HCT116 (cell line): ENCODE measurements around the gene TBK1. TPM values are rescaled to one million over a fixed set of nuclear protein-coding genes. Genes with fewer than 3 reads are reported as not detected.

Experiments
- ATAC-seq: fragments of 200-7000 bp; cut with Tn5 transposase; 2 replicates; pipeline ENCODE4 v1.9.1; 2020; ENCODE audit warnings: mild to moderate bottlenecking, moderate library complexity
- BruUV-seq: library from RNA; stranded (reverse); fragments of 400-500 nt; replicated peaks from 2 replicates; lab custom pipeline; 2021; lab: Mats Ljungman, UMichigan
- CTCF ChIA-PET: fragments of 300-600 bp; sonication (Branson Sonifier 250); formaldehyde crosslinking; loops from one replicate; lab custom pipeline; 2021; ENCODE audit warnings: antibody characterized with exemption; lab: Charles Lee
- POLR2A ChIA-PET: fragments of 300-600, 350-600 bp; sonication (Branson Sonifier 250); formaldehyde crosslinking; loops from one replicate; lab custom pipeline; 2021; ENCODE audit warnings: antibody characterized with exemption; lab: Charles Lee
- RAD21 ChIA-PET, 2 experiments: fragments of 300-600 bp; sonication (Branson Sonifier 250); formaldehyde crosslinking; loops; one replicate each; lab custom pipeline; 2023; ENCODE audit warnings: low total read pairs in 2 of 2; ENCODE audit not compliant: uncharacterized antibody in 2 of 2, unreplicated experiment in 2 of 2, low non-redundant PET in 1 of 2; lab: Charles Lee
- DNase-seq: peaks from one replicate; pipeline ENCODE4 v3.0.0-alpha.2; 2010; ENCODE audit warnings: low read depth, low spot score
- H2AFZ ChIP-seq: fragments of 200-600 bp; shearing (Covaris generic), sonication (generic); 2 replicates; pipeline ENCODE4 v1.6.1; 2017; ENCODE audit warnings: low read depth, mixed run types, mixed read lengths, antibody characterized with exemption, low read length; ENCODE audit not compliant: poor library complexity, severe bottlenecking
- H3K27ac ChIP-seq: 2 replicates; pipeline ENCODE4 v1.5.1; 2012; ENCODE audit warnings: low read depth, low read length
- H3K27me3 ChIP-seq: fragments of 200-600 bp; sonication (generic); 2 replicates; pipeline ENCODE4 v1.6.1; 2016; ENCODE audit warnings: mixed run types, low read length, mixed read lengths; ENCODE audit not compliant: insufficient read depth
- H3K36me3 ChIP-seq, 2 experiments: fragments of 200-500 bp in 1 of 2; fragments of 200-600 bp in 1 of 2; sonication (Bioruptor generic) in 1 of 2; sonication (generic) in 1 of 2; 2 replicates each; pipeline versions ENCODE4 v1.5.1 to v1.6.1; 2014 to 2016; ENCODE audit warnings: low read length in 2 of 2, inconsistent platforms in 1 of 2, mixed read lengths in 1 of 2, mixed run types in 1 of 2; ENCODE audit not compliant: insufficient read depth in 2 of 2, control insufficient read depth in 1 of 2
- H3K4me1 ChIP-seq, 2 experiments: fragments of 200-600 bp in 1 of 2; sonication (generic) in 1 of 2; 2 replicates each; pipeline versions ENCODE4 v1.5.1 to v1.6.1; 2012 to 2017; ENCODE audit warnings: low read length in 2 of 2, inconsistent platforms in 1 of 2, mild to moderate bottlenecking in 1 of 2, mixed read lengths in 1 of 2, mixed run types in 1 of 2, moderate library complexity in 1 of 2; ENCODE audit not compliant: insufficient read depth in 2 of 2, control insufficient read depth in 1 of 2
- H3K4me2 ChIP-seq: fragments of 200-600 bp; sonication (generic); 2 replicates; pipeline ENCODE4 v1.6.1; 2017; ENCODE audit warnings: mixed run types, low read length, mixed read lengths
- H3K4me3 ChIP-seq, 2 experiments: fragments of 200-600 bp in 1 of 2; sonication (generic) in 1 of 2; replicated peaks in 1 of 2; 2 replicates each; pipeline ENCODE4 v1.5.1; 2011 to 2016; ENCODE audit warnings: low read length in 2 of 2, control low read depth in 1 of 2, low read depth in 1 of 2, mild to moderate bottlenecking in 1 of 2, mixed read lengths in 1 of 2, mixed run types in 1 of 2
- H3K79me2 ChIP-seq: fragments of 200-600 bp; sonication (generic); 2 replicates; pipeline ENCODE4 v1.6.1; 2017; ENCODE audit warnings: mild to moderate bottlenecking, mixed run types, low read length, moderate library complexity, mixed read lengths; ENCODE audit not compliant: insufficient read depth
- H3K9ac ChIP-seq: fragments of 200-600 bp; sonication (generic); 2 replicates; pipeline ENCODE4 v1.6.1; 2016; ENCODE audit warnings: low read length, mixed read lengths
- H3K9me2 ChIP-seq: fragments of 200-600 bp; sonication (generic), shearing (Covaris generic); 2 replicates; pipeline ENCODE4 v1.6.1; 2017; ENCODE audit warnings: mixed run types, mild to moderate bottlenecking, moderate library complexity; ENCODE audit not compliant: insufficient read depth
- H3K9me3 ChIP-seq, 2 experiments: fragments of 200-500 bp in 1 of 2; fragments of 200-600 bp in 1 of 2; sonication (Bioruptor generic) in 1 of 2; sonication (generic) in 1 of 2; 2 replicates each; pipeline ENCODE4 v1.6.1; 2014 to 2017; ENCODE audit warnings: low read length in 2 of 2, mixed read lengths in 2 of 2, inconsistent platforms in 1 of 2, low read depth in 1 of 2, mild to moderate bottlenecking in 1 of 2, mixed run types in 1 of 2, moderate library complexity in 1 of 2; ENCODE audit not compliant: control insufficient read depth in 1 of 2, insufficient read depth in 1 of 2
- H4K20me1 ChIP-seq: fragments of 200-600 bp; sonication (generic), shearing (Covaris generic); 2 replicates; pipeline ENCODE4 v1.6.1; 2017; ENCODE audit warnings: mixed run types, mild to moderate bottlenecking, moderate library complexity; ENCODE audit not compliant: insufficient read depth
- ATF3 ChIP-seq: IDR thresholded peaks from 2 replicates; pipeline ENCODE4 v1.6.1; 2012
- CBX3 ChIP-seq: IDR thresholded peaks from 2 replicates; pipeline ENCODE4 v1.6.1; 2012; ENCODE audit warnings: low read depth
- CTCF ChIP-seq, 3 experiments: fragments of 200-600 bp in 1 of 3; sonication (generic) in 1 of 3; IDR thresholded peaks in 2 of 3; conservative IDR thresholded peaks in 1 of 3; 2 replicates each; pipeline ENCODE4 v1.5.1; 2012 to 2017; ENCODE audit warnings: low read depth in 2 of 3, low read length in 2 of 3, antibody characterized with exemption in 1 of 3, borderline replicate concordance in 1 of 3, control low read depth in 1 of 3, mild to moderate bottlenecking in 1 of 3, mixed read lengths in 1 of 3, mixed run types in 1 of 3, moderate library complexity in 1 of 3; ENCODE audit not compliant: insufficient read depth in 1 of 3
- ELF1 ChIP-seq: IDR thresholded peaks from 2 replicates; pipeline ENCODE4 v1.6.1; 2012; ENCODE audit warnings: low read depth, borderline replicate concordance
- EZH2 ChIP-seq: fragments of 200-600 bp; sonication (generic); IDR thresholded peaks from 2 replicates; pipeline ENCODE4 v1.6.1; 2017; ENCODE audit warnings: antibody characterized with exemption, mixed run types
- EZH2phosphoT487 ChIP-seq: fragments of 200-600 bp; IDR thresholded peaks from 2 replicates; pipeline ENCODE4 v1.6.1; 2018; ENCODE audit warnings: antibody characterized with exemption, borderline replicate concordance
- FOSL1 ChIP-seq: IDR thresholded peaks from 2 replicates; pipeline ENCODE4 v1.6.1; 2012; ENCODE audit warnings: low read depth
- JUND ChIP-seq: IDR thresholded peaks from 2 replicates; pipeline ENCODE4 v1.6.1; 2012
- MAX ChIP-seq: IDR thresholded peaks from 2 replicates; pipeline ENCODE4 v1.6.1; 2012
- POLR2AphosphoS5 ChIP-seq: IDR thresholded peaks from 2 replicates; pipeline ENCODE4 v1.6.1; 2011; ENCODE audit warnings: mild to moderate bottlenecking, low read depth, low read length, moderate library complexity
- RAD21 ChIP-seq: IDR thresholded peaks from 2 replicates; pipeline ENCODE4 v1.6.1; 2012; ENCODE audit warnings: low read depth, mild to moderate bottlenecking
- REST ChIP-seq: IDR thresholded peaks from 2 replicates; pipeline ENCODE4 v1.6.1; 2012; ENCODE audit warnings: low read depth
- SIN3A ChIP-seq: IDR thresholded peaks from 2 replicates; pipeline ENCODE4 v1.6.1; 2012; ENCODE audit warnings: low read depth
- SP1 ChIP-seq: IDR thresholded peaks from 2 replicates; pipeline ENCODE4 v1.6.1; 2012; ENCODE audit warnings: low read depth
- SRF ChIP-seq: IDR thresholded peaks from 2 replicates; pipeline ENCODE4 v1.6.1; 2012; ENCODE audit warnings: low read depth
- ZNF274 ChIP-seq: fragments of 200-500 bp; sonication (Bioruptor generic); IDR thresholded peaks from 2 replicates; pipeline ENCODE4 v1.6.1; 2014; ENCODE audit warnings: mild to moderate bottlenecking, low read depth, low read length, inconsistent platforms
- intact Hi-C: fragments of 100-400 bp; cut with micrococcal nuclease; formaldehyde crosslinking; loops from 2 replicates; pipeline ENCODE4 v1.10.0; 2022
- total RNA-seq: library from RNA; stranded (reverse); gene quantifications from one replicate; pipeline ENCODE4 v1.2.1, GENCODE V29; 2021; ENCODE audit not compliant: unreplicated experiment

The TBK1 gene
- total RNA-seq, 1 experiment from 2014 or later: 27.0 TPM

- intact Hi-C loops: loop anchor here (10.0 kb wide), 1 partner anchor 149 kb away; no protein-coding TSS in a partner anchor
- no peak overlapping the region for H3K27ac ChIP-seq
Measured at GRCh38 chr12:64456119-64456518, 4.2 kb downstream of the TBK1 start.

More at GRCh38 chr12:64456119-64456518, 4.2 kb downstream of the TBK1 start:
- ChIA-PET POLR2A (interaction anchor here (1.0 kb wide), 1 partner anchor 153 kb away, joined by 3 read pairs; no protein-coding TSS in a partner anchor), RAD21 (no interaction called here), CTCF (no interaction called here)
- Histone ChIP-seq H3K79me2 (peaks cover 89% of the 10 kb centered on the region), H3K4me1 (peaks cover 7 to 10% of the 10 kb centered on the region in 2 experiments), H3K9ac (no peak overlapping the region), H2AFZ (no peak overlapping the region), H3K9me3 (no peaks in the 10 kb centered on the region), H3K36me3 (peaks cover 6 to 20% of the 10 kb centered on the region in 2 experiments; a peak in 3 of 4 replicates), H3K4me3 (no peak overlapping the region), H3K27me3 (no peaks in the 10 kb centered on the region), H4K20me1 (no peaks in the 10 kb centered on the region; the same call in 1 of the 2 replicates), H3K9me2 (no peaks in the 10 kb centered on the region), H3K4me2 (no peak overlapping the region)
- no peak for DNase-seq
- BruUV-seq: no TSS peak
- TF ChIP-seq SRF (no peak), SIN3A (no peak), ATF3 (no peak), CTCF (IDR thresholded peaks at IDR 0.05 in 2 of 3, conservative IDR thresholded peaks at IDR 0.05 in 1 of 3; ENCODE audit: borderline replicate concordance in 1 of 3, insufficient read depth in 1 of 3, low read depth in 2 of 3, low read length in 2 of 3) (no peak), RAD21 (no peak), SP1 (no peak), EZH2 (no peak), ELF1 (no peak), MAX (no peak), CBX3 (no peak), ZNF274 (no peak), EZH2phosphoT487 (no peak), REST (no peak), POLR2AphosphoS5 (no peak), JUND (no peak), FOSL1 (no peak)
- ATAC-seq: no peak
